Measurements from ENCODE around the gene NBEAL1. TPM values are rescaled to one million over a fixed set of nuclear protein-coding genes. Genes with fewer than 3 reads are reported as not detected.

NBEAL1 gene
- total RNA-seq, 4 donors from 2014 or later: 33.3 to 51.6 (median 48.4) TPM

GRCh38 chr2:203070701-203071100 is 56.0 kb downstream of the NBEAL1 start:
- no peaks in the 10 kb centered on the region for H3K27me3 ChIP-seq

GRCh38 chr2:203071148-203071547 is 56.5 kb downstream of the NBEAL1 start:
- peaks cover 0 to 74% (median 0%) of the 10 kb centered on the region in 3 donors for H3K36me3 ChIP-seq

More at GRCh38 chr2:203070701-203071100, 56.0 kb downstream of the NBEAL1 start:
- H3K4me3 ChIP-seq: no peak overlapping the region
- H3K36me3 ChIP-seq: peaks cover 0 to 76% (median 0%) of the 10 kb centered on the region in 3 donors
- TF ChIP-seq CTCF (IDR thresholded peaks at IDR 0.05) (no peak), EP300 (IDR thresholded peaks at IDR 0.05) (no peak), POLR2A (IDR thresholded peaks at IDR 0.05) (no peak)
- no peak for DNase-seq (ENCODE audit: low spot score in 2 of 2)
- no peaks in the 10 kb centered on the region for H3K4me1 ChIP-seq
- H3K9me3 ChIP-seq: peaks cover 0 to 14% (median 0%) of the 10 kb centered on the region in 4 donors
- 53 to 59% methylated on average over 2 of the region's 2 CpGs for WGBS, 2 donors
- no peak overlapping the region for H3K27ac ChIP-seq

GRCh38 chr2:203072371-203072770 is 57.7 kb downstream of the NBEAL1 start:
- H3K36me3 ChIP-seq: peaks cover 0 to 64% (median 0%) of the 10 kb centered on the region in 3 donors
- H3K27ac ChIP-seq: no peak overlapping the region
- peaks cover 0 to 14% (median 0%) of the 10 kb centered on the region in 4 donors for H3K9me3 ChIP-seq
- no peaks in the 10 kb centered on the region for H3K4me1 ChIP-seq
- H3K27me3 ChIP-seq: no peaks in the 10 kb centered on the region
- H3K4me3 ChIP-seq: no peak overlapping the region
- DNase-seq (ENCODE audit: low spot score in 2 of 2): no peak
- TF ChIP-seq CTCF (IDR thresholded peaks at IDR 0.05): no peak

More at GRCh38 chr2:203071148-203071547, 56.5 kb downstream of the NBEAL1 start:
- TF ChIP-seq CTCF (IDR thresholded peaks at IDR 0.05): no peak
- TF ChIP-seq EP300 (IDR thresholded peaks at IDR 0.05): no peak
- no peak for TF ChIP-seq POLR2A (IDR thresholded peaks at IDR 0.05)
- Histone ChIP-seq H3K27me3 (no peaks in the 10 kb centered on the region), H3K4me3 (no peak overlapping the region), H3K9me3 (peaks cover 0 to 14% (median 0%) of the 10 kb centered on the region in 4 donors), H3K27ac (no peak overlapping the region), H3K4me1 (no peaks in the 10 kb centered on the region)
- no peak for DNase-seq (ENCODE audit: low spot score in 2 of 2)

GRCh38 chr2:203077451-203077850 is 62.8 kb downstream of the NBEAL1 start:
- no peak overlapping the region for H3K27ac ChIP-seq
- peaks cover 0 to 36% (median 0%) of the 10 kb centered on the region in 3 donors for H3K36me3 ChIP-seq
- peaks cover 0 to 11% (median 0%) of the 10 kb centered on the region in 4 donors for H3K9me3 ChIP-seq
- no peak for DNase-seq (ENCODE audit: low spot score in 2 of 2)
- no peaks in the 10 kb centered on the region for H3K27me3 ChIP-seq
- peaks cover 0 to 5% (median 0%) of the 10 kb centered on the region in 4 donors for H3K4me1 ChIP-seq
- H3K4me3 ChIP-seq: no peak overlapping the region
- TF ChIP-seq POLR2A (IDR thresholded peaks at IDR 0.05) (no peak), CTCF (IDR thresholded peaks at IDR 0.05) (no peak), EP300 (IDR thresholded peaks at IDR 0.05) (no peak)
- 72 to 78% methylated on average over 3 of the region's 3 CpGs for WGBS, 2 donors

DNA sequence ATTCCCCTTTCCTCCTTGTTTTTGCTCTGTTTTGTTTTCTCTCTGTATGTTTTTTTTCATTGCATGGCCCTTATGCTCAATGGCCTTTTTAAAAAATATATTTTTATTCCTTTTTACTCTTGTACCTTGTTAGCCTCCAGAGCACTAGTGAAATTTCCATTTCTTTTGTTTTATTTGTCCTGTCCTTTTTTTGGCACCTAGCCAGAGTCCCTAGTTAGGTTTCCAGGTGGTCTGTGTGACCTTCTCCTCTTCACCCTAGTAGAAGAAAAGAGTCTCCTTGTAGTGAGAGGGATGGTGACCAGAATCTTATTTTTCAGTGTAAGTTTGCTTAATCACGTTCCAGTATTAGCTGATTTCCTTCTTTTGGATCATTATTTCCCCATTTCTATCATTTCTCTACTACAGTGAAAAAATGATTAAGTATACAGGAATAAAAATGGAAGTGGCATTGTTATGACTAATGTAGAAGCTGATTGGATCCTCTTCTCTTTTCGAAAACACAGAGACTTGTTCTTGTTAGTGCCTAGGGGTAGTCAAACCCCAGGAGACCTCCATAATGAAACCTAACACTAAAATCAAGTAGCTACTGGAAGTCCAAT is 65.9 kb downstream of the NBEAL1 start:
- peaks cover 0 to 15% (median 0%) of the 10 kb centered on the region in 4 donors for H3K4me1 ChIP-seq
- WGBS, 2 donors: 85 to 92% methylated on average over 2 of the region's 2 CpGs
- DNase-seq (ENCODE audit: low spot score in 2 of 2): no peak

More for the DNA sequence above, 65.9 kb downstream of the NBEAL1 start:
- Histone ChIP-seq H3K27ac (no peak overlapping the region), H3K27me3 (no peaks in the 10 kb centered on the region), H3K4me3 (no peak overlapping the region), H3K36me3 (peaks cover 0 to 24% (median 0%) of the 10 kb centered on the region in 3 donors), H3K9me3 (no peaks in the 10 kb centered on the region)
- no peak for TF ChIP-seq EP300 (IDR thresholded peaks at IDR 0.05)
- TF ChIP-seq CTCF (IDR thresholded peaks at IDR 0.05): no peak
- no peak for TF ChIP-seq POLR2A (IDR thresholded peaks at IDR 0.05)

All from tibial nerve (tissue), 4 donors.